Keratinocyte (primary cell): ENCODE results near the gene ADARB2. TPM values are rescaled to one million over a fixed set of nuclear protein-coding genes. Genes with fewer than 3 reads are reported as not detected.
A peak's percentile ranks its signal among the peaks of the same experiment; 100 is the strongest.

Experiments
- DNase-seq: peaks from one replicate; pipeline ENCODE4 v3.0.0-alpha.2; 2011; ENCODE audit warnings: low read depth, missing footprints, low spot score
- FAIRE-seq: peaks from 2 replicates; lab custom pipeline; 2011; peaks lifted over from hg19 to GRCh38; lab: Jason Lieb, UNC
- H2AFZ ChIP-seq: 2 replicates; pipeline ENCODE4 v1.6.0; 2012; ENCODE audit warnings: low read length, control low read depth, inconsistent platforms; ENCODE audit not compliant: control insufficient read depth
- H3K27ac ChIP-seq: 2 replicates; pipeline ENCODE4 v1.5.1; 2011; ENCODE audit warnings: low read length; ENCODE audit not compliant: control insufficient read depth, insufficient read depth
- H3K27me3 ChIP-seq: 3 replicates; pipeline ENCODE4 v1.6.0; 2011; ENCODE audit warnings: low read length; ENCODE audit not compliant: control insufficient read depth, insufficient read depth; ENCODE audit errors: extremely low read depth
- H3K36me3 ChIP-seq, 2 experiments: 2 replicates in 1 of 2; 3 replicates in 1 of 2; pipeline ENCODE4 v1.5.1; 2011; ENCODE audit warnings: low read length in 2 of 2, mild to moderate bottlenecking in 1 of 2; ENCODE audit not compliant: control insufficient read depth in 2 of 2, insufficient read depth in 2 of 2; ENCODE audit errors: extremely low read depth in 1 of 2
- H3K4me1 ChIP-seq: 3 replicates; pipeline ENCODE4 v1.5.1; 2011; ENCODE audit warnings: low read length; ENCODE audit not compliant: control insufficient read depth, insufficient read depth; ENCODE audit errors: extremely low read depth
- H3K4me2 ChIP-seq: 3 replicates; pipeline ENCODE4 v1.6.0; 2011; ENCODE audit warnings: low read depth, low read length; ENCODE audit not compliant: control insufficient read depth, insufficient read depth; ENCODE audit errors: extremely low read depth
- H3K4me3 ChIP-seq, 3 experiments: fragments of 200-600 bp in 1 of 3; sonication (generic) in 1 of 3; 2 replicates in 2 of 3; 3 replicates in 1 of 3; pipeline ENCODE4 v1.5.1; 2011 to 2016; ENCODE audit warnings: low read length in 3 of 3, mild to moderate bottlenecking in 3 of 3, control low read depth in 2 of 3, inconsistent platforms in 1 of 3, low read depth in 1 of 3, mixed read lengths in 1 of 3, mixed run types in 1 of 3, moderate library complexity in 1 of 3; ENCODE audit not compliant: control insufficient read depth in 2 of 3, insufficient read depth in 2 of 3; ENCODE audit errors: extremely low read depth in 1 of 3
- H3K79me2 ChIP-seq: 2 replicates; pipeline ENCODE4 v1.6.0; 2012; ENCODE audit warnings: low read length; ENCODE audit not compliant: control insufficient read depth, insufficient read depth
- H3K9ac ChIP-seq: 3 replicates; pipeline ENCODE4 v1.6.0; 2011; ENCODE audit warnings: low read length; ENCODE audit not compliant: control insufficient read depth, insufficient read depth; ENCODE audit errors: extremely low read depth
- H3K9me1 ChIP-seq: 3 replicates; pipeline ENCODE4 v1.6.0; 2011; ENCODE audit warnings: low read length; ENCODE audit not compliant: control insufficient read depth, insufficient read depth; ENCODE audit errors: extremely low read depth
- H3K9me3 ChIP-seq: 2 replicates; pipeline ENCODE4 v1.5.1; 2012; ENCODE audit warnings: low read depth, low read length; ENCODE audit not compliant: control insufficient read depth
- H4K20me1 ChIP-seq: 3 replicates; pipeline ENCODE4 v1.6.0; 2011; ENCODE audit warnings: low read length; ENCODE audit not compliant: control insufficient read depth, insufficient read depth; ENCODE audit errors: extremely low read depth
- EZH2 ChIP-seq: IDR thresholded peaks from one replicate; pipeline ENCODE4 v1.6.1; 2012; ENCODE audit warnings: inconsistent platforms, mild to moderate bottlenecking, low read length, moderate library complexity
- dilution Hi-C: fragments of 300-500 bp; cut with MboI; formaldehyde crosslinking; loops from one replicate; pipeline ENCODE4 v1.7.0; 2020; ENCODE audit warnings: low sequenced_read_pairs; ENCODE audit not compliant: extremely low pct_ligation_motif_present
- polyA plus RNA-seq, 5 experiments: library from polyadenylated mRNA; depleted of rRNA in 3 of 5; stranded (reverse) in 3 of 5; stranded (forward) in 1 of 5; unstranded in 1 of 5; fragments of >200 nt; gene quantifications; 1 replicate in 1 of 5; 2 replicates in 3 of 5; 3 replicates in 1 of 5; pipeline versions ENCODE4 v1.2.1 to v1.2.3, GENCODE V29; 2011 to 2012; ENCODE audit warnings: missing spikeins in 2 of 5, low read depth in 1 of 5, low replicate concordance in 1 of 5
- TF ChIP-seq, protein P1 (sequence below), 3 experiments: IDR thresholded peaks in 1 of 3; conservative IDR thresholded peaks in 1 of 3; optimal IDR thresholded peaks in 1 of 3; 2 replicates in 2 of 3; 3 replicates in 1 of 3; pipeline versions ENCODE3 to v1.5.1; 2011; ENCODE audit warnings: low read length in 3 of 3, mild to moderate bottlenecking in 3 of 3, moderate library complexity in 2 of 3, control low read depth in 1 of 3, inconsistent platforms in 1 of 3; ENCODE audit not compliant: insufficient read depth in 2 of 3; ENCODE audit errors: extremely low read depth in 1 of 3

The ADARB2 gene
- polyA plus RNA-seq, 1 donor (not counting 4 experiments of a cell fraction or from before 2014, with no cell fraction given) = not detected

DNA sequence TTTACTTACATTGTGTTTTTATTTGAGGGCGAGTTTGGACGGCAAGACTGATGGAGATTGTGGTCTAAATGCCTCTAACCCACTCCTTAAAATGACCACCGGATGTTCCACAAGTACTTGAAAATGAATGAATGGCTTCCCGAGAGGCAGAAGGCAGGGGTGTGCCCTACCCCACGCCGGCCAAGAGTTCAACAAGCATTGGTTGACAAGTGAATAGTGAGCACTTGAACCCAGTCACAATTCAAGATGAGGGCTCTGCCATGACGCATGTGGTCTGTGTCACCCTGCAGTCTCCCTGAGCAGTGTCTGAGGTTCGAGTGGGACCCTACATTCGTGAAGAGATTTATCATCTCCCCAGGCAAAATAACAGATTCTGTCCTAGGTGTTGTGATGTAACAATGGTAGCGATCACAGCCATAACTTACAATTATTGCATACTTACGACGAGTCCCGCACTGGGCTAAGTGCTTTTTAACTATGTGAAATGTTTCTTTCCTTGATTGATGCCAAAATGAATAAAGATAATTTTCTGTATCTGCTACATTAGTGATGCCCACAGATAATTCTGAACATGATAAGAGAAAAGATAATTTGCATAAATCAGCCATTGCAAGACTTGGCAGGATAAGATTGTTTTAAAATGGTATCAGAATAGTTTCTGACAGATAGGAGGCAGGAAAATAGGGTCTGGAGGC, 375.8 kb downstream of the ADARB2 start:
- H3K9me1 ChIP-seq = no peaks in the 10 kb centered on the region
- no peaks in the 10 kb centered on the region for H3K27me3 ChIP-seq
- peaks cover 3% of the 10 kb centered on the region for H3K9me3 ChIP-seq
- no peak overlapping the region for H3K4me3 ChIP-seq
- no peaks in the 10 kb centered on the region for H4K20me1 ChIP-seq
- TF ChIP-seq, protein P1, sequence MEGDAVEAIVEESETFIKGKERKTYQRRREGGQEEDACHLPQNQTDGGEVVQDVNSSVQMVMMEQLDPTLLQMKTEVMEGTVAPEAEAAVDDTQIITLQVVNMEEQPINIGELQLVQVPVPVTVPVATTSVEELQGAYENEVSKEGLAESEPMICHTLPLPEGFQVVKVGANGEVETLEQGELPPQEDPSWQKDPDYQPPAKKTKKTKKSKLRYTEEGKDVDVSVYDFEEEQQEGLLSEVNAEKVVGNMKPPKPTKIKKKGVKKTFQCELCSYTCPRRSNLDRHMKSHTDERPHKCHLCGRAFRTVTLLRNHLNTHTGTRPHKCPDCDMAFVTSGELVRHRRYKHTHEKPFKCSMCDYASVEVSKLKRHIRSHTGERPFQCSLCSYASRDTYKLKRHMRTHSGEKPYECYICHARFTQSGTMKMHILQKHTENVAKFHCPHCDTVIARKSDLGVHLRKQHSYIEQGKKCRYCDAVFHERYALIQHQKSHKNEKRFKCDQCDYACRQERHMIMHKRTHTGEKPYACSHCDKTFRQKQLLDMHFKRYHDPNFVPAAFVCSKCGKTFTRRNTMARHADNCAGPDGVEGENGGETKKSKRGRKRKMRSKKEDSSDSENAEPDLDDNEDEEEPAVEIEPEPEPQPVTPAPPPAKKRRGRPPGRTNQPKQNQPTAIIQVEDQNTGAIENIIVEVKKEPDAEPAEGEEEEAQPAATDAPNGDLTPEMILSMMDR (optimal IDR thresholded peaks at IDR 0.05 in 1 of 3, IDR thresholded peaks at IDR 0.05 in 1 of 3, conservative IDR thresholded peaks at IDR 0.05 in 1 of 3; ENCODE audit: extremely low read depth in 1 of 3, insufficient read depth in 2 of 3, low read length in 3 of 3) = no peak
- no peak for TF ChIP-seq EZH2
- dilution Hi-C loops = no loop called here
- no peaks in the 10 kb centered on the region for H3K79me2 ChIP-seq
- no peak overlapping the region for H3K4me2 ChIP-seq
- H3K27ac ChIP-seq = no peak overlapping the region
- H3K4me1 ChIP-seq = peaks cover 31% of the 10 kb centered on the region
- DNase-seq = no peak
- H3K9ac ChIP-seq = no peak overlapping the region
- H2AFZ ChIP-seq = no peak overlapping the region
- FAIRE-seq = no peak
- H3K36me3 ChIP-seq = no peaks in the 10 kb centered on the region

DNA sequence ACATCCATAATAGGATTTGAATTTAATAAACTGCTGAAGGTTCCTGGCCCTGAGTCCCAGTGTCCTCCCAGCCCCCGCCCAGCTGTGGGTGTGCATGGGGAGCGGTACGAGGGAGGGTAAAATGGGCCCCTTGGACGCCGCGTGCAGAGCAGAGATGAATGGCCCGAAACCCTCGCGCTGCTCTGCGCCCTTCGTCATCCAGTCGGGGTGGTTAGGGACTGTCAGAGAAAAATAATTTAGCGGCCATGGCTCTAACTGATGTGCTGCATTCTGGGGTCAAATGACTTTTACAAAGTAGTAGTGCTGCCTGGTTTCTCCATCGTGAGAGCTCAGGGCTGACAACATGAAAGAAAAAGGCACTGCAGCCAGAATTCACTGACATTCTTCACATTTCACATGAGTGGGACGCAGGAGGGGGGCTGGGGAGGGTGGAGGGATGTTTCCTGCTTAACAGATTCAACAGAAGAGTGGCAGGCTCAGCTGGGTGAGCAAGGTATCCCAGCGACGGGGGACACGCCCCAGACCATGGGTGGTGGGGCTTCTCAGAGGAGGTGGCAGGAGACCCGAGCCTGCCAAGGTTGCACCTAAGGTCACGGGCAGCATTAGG, 376.7 kb downstream of the ADARB2 start:
- Histone ChIP-seq H3K27ac (peak overlapping the region; percentile 70), H3K4me1 (peaks cover 27% of the 10 kb centered on the region), H3K79me2 (no peaks in the 10 kb centered on the region), H3K9me3 (peaks cover 3% of the 10 kb centered on the region), H3K27me3 (no peaks in the 10 kb centered on the region), H3K9me1 (no peaks in the 10 kb centered on the region), H3K4me2 (no peak overlapping the region), H3K4me3 (no peak overlapping the region), H2AFZ (no peak overlapping the region), H4K20me1 (no peaks in the 10 kb centered on the region), H3K36me3 (no peaks in the 10 kb centered on the region), H3K9ac (no peak overlapping the region)
- no peak for DNase-seq
- TF ChIP-seq EZH2 = no peak
- TF ChIP-seq, protein P1 (optimal IDR thresholded peaks at IDR 0.05 in 1 of 3, IDR thresholded peaks at IDR 0.05 in 1 of 3, conservative IDR thresholded peaks at IDR 0.05 in 1 of 3; ENCODE audit: extremely low read depth in 1 of 3, insufficient read depth in 2 of 3, low read length in 3 of 3) = no peak
- FAIRE-seq = no peak
- dilution Hi-C loops = no loop called here
